ENCODE data around the gene HS1BP3. TPM values are rescaled to one million over a fixed set of nuclear protein-coding genes. Genes with fewer than 3 reads are reported as not detected.

The HS1BP3 gene
- total RNA-seq, 1 donor from 2014 or later, result 23.8 TPM

GRCh38 chr2:20577495-20578235, 73.2 kb downstream of the HS1BP3 start:
- Mint-ChIP-seq H3K27me3 (ENCODE audit: unreplicated experiment) (peaks cover 8% of the 10 kb centered on the region), H3K27ac (ENCODE audit: unreplicated experiment) (no peak overlapping the region), H3K4me1 (ENCODE audit: low read depth, unreplicated experiment) (peaks cover 20% of the 10 kb centered on the region), H3K36me3 (ENCODE audit: unreplicated experiment) (no peaks in the 10 kb centered on the region), H3K9me3 (ENCODE audit: unreplicated experiment) (peaks cover 4% of the 10 kb centered on the region), H3K4me3 (ENCODE audit: unreplicated experiment) (no peak overlapping the region)
- no peak for TF ChIP-seq CTCF (IDR thresholded peaks at IDR 0.05; ENCODE audit: partially characterized antibody, unreplicated experiment)
- DNase-seq, result no peak

DNA sequence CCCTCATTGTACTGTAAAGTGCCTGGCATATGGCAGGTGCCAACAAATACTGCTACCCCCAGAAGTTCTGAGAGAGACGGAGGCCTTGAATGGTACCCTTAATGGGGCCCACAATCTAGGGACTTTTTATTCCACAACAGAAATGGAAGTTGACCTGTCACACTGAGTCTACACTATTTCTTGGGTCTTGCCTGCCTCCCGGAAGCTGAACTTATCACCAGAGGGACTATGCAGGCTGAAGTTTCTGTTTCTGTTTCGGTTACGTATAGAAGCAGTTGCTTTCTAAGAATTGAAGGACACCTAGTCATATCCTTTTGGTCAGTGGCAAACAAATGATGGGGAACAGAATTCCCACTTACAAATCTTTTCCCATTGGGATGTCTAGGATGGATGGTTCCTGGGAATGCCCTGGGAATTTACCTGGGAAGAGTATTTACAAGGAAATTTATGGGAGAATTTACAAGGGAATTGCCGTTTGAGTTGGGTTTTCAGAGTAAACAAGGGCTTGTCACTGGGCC, 74.2 kb downstream of the HS1BP3 start:
- no peak overlapping the region for H3K4me3 Mint-ChIP-seq (ENCODE audit: unreplicated experiment)
- peaks cover 8% of the 10 kb centered on the region for H3K27me3 Mint-ChIP-seq (ENCODE audit: unreplicated experiment)
- no peak overlapping the region for H3K27ac Mint-ChIP-seq (ENCODE audit: unreplicated experiment)
- peaks cover 4% of the 10 kb centered on the region for H3K9me3 Mint-ChIP-seq (ENCODE audit: unreplicated experiment)
- TF ChIP-seq CTCF (IDR thresholded peaks at IDR 0.05; ENCODE audit: partially characterized antibody, unreplicated experiment), result no peak
- DNase-seq, result no peak
- H3K4me1 Mint-ChIP-seq (ENCODE audit: low read depth, unreplicated experiment), result peaks cover 23% of the 10 kb centered on the region
- no peaks in the 10 kb centered on the region for H3K36me3 Mint-ChIP-seq (ENCODE audit: unreplicated experiment)

- H3K27ac Mint-ChIP-seq (ENCODE audit: unreplicated experiment), result no peak overlapping the region
- H3K4me3 Mint-ChIP-seq (ENCODE audit: unreplicated experiment), result no peak overlapping the region
- TF ChIP-seq CTCF (IDR thresholded peaks at IDR 0.05; ENCODE audit: partially characterized antibody, unreplicated experiment), result no peak
- H3K4me1 Mint-ChIP-seq (ENCODE audit: low read depth, unreplicated experiment), result peaks cover 23% of the 10 kb centered on the region
- H3K36me3 Mint-ChIP-seq (ENCODE audit: unreplicated experiment), result no peaks in the 10 kb centered on the region
- DNase-seq, result no peak
- H3K27me3 Mint-ChIP-seq (ENCODE audit: unreplicated experiment), result peaks cover 8% of the 10 kb centered on the region
- H3K9me3 Mint-ChIP-seq (ENCODE audit: unreplicated experiment), result peaks cover 4% of the 10 kb centered on the region
Observed at GRCh38 chr2:20575935-20576597, 74.8 kb downstream of the HS1BP3 start.

GRCh38 chr2:20575414-20575813, 75.5 kb downstream of the HS1BP3 start:
- Mint-ChIP-seq H3K9me3 (ENCODE audit: unreplicated experiment) (peaks cover 3% of the 10 kb centered on the region), H3K27me3 (ENCODE audit: unreplicated experiment) (peaks cover 8% of the 10 kb centered on the region), H3K27ac (ENCODE audit: unreplicated experiment) (no peak overlapping the region), H3K36me3 (ENCODE audit: unreplicated experiment) (no peaks in the 10 kb centered on the region), H3K4me1 (ENCODE audit: low read depth, unreplicated experiment) (peaks cover 23% of the 10 kb centered on the region), H3K4me3 (ENCODE audit: unreplicated experiment) (no peak overlapping the region)
- TF ChIP-seq CTCF (IDR thresholded peaks at IDR 0.05; ENCODE audit: partially characterized antibody, unreplicated experiment), result no peak
- DNase-seq, result no peak

GRCh38 chr2:20574930-20575329, 76.0 kb downstream of the HS1BP3 start:
- H3K4me3 Mint-ChIP-seq (ENCODE audit: unreplicated experiment), result no peak overlapping the region
- DNase-seq, result no peak
- H3K36me3 Mint-ChIP-seq (ENCODE audit: unreplicated experiment), result no peaks in the 10 kb centered on the region
- peaks cover 25% of the 10 kb centered on the region for H3K4me1 Mint-ChIP-seq (ENCODE audit: low read depth, unreplicated experiment)
- H3K27me3 Mint-ChIP-seq (ENCODE audit: unreplicated experiment), result peaks cover 8% of the 10 kb centered on the region
- H3K27ac Mint-ChIP-seq (ENCODE audit: unreplicated experiment), result no peak overlapping the region
- no peak for TF ChIP-seq CTCF (IDR thresholded peaks at IDR 0.05; ENCODE audit: partially characterized antibody, unreplicated experiment)
- H3K9me3 Mint-ChIP-seq (ENCODE audit: unreplicated experiment), result peaks cover 2% of the 10 kb centered on the region

Data from glutamatergic neuron (in vitro differentiated cells).